ENCODE data around the gene SPON2.
A peak's percentile ranks its signal among the peaks of the same experiment; 100 is the strongest.

The SPON2 gene

DNA sequence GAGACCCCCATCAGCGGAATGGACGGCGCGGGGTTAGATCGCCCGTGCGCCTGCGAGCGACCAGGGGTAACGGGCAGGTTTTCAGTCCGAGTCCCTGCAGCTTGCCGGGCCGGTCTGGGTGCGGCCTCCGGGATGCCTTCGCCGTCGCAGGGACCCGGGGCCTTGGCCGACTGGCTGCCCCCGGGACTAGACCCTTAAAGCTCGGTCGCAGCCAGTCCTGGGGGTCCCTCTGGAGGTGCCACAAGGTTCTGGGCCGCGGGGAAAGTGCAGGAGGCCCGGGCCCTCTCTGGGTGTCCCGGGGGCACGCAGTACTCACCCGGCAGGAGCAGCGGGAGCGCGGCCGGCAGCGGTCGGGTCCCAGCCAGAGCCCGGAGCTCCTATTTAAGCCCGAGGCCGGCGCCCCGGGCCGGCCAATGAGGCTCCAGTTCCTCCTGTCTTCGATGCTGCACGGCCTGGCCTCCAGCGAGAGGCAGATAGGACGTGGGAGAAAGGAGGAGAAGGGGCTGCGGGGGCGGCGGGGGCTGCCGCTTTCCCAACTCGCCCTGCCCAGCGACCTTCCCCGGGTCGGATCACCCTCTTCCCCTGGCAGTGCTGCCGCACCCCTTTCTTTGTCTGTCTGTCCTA lies at the start of gene SPON2:
SPON2 (minus strand) TSS at position 356 of the 624 bp plus-strand sequence.
- peak; percentile 71 for DNase-seq (ENCODE audit: low spot score)

DNA sequence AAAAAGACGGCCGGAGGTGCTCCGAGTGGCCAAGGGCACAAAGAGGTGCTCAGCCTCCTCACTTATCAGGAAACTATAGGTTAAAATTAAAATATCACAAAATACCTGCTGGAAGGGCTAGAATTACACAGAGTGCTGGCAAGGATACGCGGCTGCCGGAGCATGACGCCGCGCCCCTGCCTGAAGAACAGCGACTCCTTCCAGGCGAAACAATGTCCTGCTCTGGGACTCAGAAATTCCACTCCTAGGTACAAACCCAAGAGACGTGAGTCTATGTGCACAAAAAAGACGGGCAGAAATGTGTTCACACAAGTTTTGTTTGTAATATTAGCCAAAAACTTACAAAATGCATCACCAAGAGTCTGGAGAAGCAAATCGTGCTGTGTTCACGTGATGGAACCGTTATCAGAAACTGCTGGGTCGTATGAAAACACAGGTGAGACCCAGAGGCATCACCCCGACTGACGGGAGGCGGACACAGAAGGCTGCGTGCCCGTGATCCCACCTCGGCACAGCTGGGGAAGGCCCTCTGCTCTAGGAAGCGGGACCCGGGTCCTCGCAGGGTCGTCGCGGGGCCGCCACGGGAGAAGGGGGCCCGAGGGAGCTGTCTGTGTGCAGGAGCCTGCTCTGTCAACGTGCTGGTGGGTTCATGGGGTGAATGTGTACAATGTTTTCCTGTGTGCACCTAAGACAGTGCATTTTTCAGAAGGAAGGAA lies 48.9 kb upstream of the SPON2 start:
- no peak for DNase-seq (ENCODE audit: low spot score)

DNA sequence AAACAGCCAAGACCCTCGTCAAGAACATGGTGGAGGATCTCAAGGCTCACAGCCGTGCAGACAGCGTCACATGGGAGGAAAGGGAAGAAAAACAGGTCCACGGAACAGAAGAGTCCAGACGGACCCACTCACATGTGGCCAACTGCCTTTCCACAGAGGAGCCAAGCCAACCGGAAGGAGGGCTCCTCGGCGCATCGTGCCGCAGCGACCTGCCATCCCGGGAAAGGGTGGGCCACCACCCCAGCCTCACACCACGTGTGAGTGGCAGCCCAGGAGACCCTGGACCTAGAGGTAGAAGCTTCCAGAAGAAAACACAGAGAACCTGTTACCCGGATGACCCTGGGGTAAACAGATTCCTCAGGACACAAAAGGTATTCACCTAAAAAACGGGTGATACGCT lies 48.2 kb upstream of the SPON2 start:
- DNase-seq (ENCODE audit: low spot score) = no peak

DNA sequence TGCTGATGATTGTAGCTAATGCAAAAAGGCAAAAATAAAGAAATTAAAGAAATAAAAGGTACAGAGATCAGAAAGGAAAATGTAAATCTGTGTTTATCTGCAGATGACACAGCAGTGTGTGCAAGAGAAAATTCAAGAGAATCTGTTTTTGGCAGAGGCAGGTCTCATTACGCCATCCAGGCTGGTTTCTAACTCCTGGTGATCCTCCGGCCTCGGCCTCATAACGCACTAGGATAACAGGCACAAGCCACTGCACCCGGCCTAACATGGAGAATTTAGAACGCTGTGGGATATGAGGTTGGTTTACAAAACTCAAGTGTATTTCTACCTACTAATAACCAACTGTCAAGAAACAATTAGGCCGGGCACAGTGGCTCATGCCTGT lies 47.2 kb upstream of the SPON2 start:
- DNase-seq (ENCODE audit: low spot score) = no peak

DNA sequence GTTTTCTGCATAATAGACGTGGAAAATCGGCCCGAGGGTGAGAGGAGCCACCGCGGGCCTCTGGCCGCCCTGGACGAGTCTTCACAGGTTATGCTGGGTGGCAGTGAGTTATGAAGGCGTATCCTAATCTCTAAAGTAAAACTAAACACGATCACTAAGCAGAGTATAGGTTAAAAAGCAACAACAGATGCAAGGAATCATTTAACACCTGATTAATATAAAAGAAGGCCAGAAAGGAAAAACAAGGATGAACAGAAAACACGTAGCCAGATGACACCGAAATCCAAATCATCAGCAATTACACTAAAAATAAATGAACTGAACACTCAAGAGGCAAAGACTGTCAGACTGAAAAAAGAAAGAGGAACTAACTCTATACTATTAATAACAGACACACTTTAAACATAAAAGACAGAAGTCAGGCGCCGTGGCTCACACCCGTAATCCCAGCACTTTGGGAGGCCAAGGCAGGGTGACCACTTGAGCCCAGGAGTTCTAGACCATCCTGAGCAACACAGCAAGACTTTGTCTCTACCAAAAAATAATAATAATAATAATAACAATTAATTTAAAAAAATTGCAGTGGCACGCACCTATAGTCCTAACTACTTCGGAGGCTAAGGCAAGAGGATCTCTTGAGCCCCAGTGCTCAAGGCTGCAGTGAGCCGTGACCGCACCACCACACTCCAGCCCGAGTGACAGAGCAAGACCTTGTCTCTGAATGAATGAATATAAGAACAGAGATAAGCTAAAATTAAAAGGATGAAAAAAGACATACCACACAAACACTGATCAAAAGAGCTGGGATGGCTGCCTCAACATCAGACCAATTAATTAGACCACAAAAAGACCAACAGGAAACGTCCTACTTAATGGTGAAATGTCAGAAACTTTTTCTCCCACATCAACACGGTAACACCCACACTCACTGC lies 46.5 kb upstream of the SPON2 start:
- no peak for DNase-seq (ENCODE audit: low spot score)

DNA sequence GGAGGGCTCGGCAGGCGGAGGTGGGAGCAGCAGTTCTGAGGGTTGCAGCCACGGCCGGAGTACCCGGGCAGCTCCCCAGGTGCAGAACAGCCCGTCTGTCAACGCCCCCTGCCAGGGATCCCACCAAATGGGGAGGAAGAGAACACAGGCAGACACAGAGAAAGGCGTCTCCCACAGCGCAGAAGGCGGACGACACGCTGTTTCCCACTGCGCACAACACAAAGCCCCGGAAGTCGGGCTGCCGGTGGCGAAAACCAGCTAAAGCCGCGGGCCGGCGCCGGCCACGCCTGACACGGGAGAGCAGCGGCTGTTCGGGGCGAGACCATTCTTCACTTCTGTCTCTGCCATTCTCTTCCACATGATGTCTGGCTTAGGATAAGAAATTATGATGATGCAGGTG lies 45.0 kb upstream of the SPON2 start:
- no peak for DNase-seq (ENCODE audit: low spot score)

DNA sequence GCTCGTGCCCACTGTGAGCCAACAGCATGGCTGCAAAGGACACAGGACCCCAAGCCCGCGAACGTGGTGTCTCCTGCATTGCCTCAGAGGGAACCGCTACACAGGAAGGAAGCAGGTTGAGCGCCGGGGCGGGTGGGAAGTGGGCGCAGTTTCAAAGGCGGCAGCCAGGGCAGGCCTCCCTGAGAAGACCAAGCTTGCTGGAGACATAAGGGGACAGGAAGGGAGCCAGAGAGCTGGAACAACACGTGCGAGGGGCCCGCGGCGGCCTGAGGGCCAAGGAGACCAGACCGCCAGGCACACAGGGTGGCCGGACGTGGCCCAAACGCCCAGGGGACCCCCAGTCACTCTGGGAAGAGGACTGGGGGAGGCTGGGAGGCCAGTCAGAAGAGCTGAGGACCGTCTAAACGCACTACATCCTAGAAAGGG lies 44.5 kb upstream of the SPON2 start:
- no peak for DNase-seq (ENCODE audit: low spot score)

DNA sequence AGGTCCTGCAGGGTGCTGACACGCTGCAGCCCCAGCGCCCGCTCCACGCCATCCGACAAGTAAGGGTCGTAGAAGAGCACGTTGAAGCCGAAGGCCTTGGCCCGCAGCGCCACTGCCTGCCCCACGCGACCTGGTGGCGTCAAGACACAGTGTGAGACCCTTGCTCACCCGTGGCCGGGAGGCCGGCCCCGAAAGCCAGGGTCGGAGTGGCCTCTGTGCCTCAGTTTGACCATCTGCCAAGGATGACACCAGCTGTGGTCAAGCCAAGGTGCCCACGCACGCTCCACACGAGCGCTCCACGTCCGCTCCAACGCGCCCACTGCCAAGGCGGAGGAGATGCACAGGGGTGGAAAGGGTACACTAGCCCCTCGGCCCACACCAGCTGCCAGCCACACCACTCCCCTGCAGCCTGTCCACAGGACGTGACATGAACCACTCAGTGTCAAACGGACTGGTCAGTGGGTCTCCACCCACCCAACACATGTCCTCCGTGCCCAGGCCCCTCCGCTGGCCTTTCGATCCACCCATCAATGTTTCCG lies 43.8 kb upstream of the SPON2 start:
- no peak for DNase-seq (ENCODE audit: low spot score)

DNA sequence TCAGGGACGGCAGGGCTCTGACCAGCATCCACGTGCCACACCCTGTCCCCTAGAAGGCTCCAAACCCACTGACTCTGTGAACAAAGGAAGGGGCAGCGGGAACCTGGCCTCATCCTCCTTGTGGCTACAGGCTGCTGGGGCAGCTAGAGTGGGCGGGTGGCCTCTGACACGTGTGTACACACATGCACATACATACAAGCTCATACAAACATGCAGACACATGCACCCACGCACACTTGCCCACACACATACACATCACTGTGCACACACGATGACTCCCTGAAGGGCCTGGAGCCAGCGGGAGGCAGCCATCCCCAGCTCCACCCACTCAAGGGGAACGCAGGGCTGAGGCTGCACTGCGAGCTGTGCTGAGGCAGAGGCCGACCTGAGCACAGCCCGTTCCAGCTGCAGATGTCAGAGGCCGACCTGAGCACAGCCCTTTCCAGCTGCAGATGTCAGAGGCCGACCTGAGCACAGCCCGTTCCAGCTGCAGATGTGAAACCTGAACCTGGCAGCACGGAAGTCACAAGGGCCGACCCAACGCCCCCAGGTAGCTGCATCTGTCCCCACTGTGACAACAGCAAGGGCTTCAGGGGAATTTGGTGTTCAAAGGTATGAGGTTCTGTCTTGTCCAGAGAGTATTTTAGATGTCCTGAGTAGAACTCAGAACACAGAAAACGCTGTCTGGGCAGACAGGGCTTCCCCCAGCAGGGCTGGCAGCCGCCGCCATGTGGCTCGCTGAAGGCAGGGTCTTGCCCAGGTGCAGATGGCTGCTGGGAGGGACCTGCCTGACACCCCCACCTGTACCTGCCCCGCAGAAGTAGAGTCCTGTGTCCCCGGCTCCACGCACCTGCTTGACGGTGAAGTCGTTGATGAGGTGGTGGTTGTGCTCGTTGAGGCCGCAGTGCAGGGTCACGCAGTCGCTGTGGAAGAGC lies 43.0 kb upstream of the SPON2 start:
- DNase-seq (ENCODE audit: low spot score) = no peak

DNA sequence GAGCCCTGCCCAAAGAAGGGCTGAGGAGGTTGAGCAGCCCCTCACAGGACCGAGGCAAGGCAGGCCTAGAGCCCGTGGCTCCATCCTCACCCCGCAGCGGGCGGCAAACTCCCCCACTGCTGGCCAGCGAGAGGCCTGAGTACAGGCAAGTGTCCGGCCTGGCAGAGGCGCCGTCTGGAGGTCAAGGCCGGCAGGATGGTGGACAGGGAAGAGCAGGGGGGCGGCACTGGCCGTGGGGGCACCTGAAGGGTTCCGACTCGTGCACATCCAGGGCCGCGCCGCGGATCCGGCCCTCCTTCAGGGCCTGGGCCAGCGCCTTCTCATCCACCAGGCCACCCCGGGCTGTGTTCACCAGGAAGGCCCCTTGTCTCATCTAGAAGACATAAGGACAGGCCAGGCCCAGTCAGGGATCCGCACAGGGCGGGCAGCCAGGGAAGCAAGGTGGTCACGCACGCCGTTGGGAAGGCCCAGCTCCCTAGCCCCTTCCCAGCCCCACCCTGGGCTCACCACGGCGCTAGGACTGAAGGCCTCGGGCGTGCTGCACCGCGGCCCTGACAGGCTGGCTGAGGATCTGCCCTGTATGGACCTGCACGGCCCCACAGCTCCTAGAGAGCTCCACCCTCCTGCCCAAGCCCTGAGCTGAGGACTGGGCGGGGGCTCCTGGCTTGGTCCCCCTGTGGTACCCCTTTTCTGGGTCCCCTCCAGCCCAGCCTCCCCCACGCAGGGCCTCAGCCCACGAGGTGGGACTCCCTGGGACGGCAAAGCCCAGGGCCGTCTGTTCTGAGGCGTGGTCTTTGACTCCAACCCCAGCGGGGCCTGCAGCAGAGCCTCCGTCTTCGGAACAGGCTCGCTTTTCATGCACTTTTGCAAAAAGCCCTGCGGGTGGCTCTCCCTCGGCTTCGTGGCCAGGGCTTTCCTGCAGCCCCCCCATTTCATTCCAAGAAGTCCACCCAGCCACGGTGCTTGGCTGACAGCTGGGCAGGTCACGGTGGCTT lies 42.0 kb upstream of the SPON2 start:
- DNase-seq (ENCODE audit: low spot score) = no peak

DNA sequence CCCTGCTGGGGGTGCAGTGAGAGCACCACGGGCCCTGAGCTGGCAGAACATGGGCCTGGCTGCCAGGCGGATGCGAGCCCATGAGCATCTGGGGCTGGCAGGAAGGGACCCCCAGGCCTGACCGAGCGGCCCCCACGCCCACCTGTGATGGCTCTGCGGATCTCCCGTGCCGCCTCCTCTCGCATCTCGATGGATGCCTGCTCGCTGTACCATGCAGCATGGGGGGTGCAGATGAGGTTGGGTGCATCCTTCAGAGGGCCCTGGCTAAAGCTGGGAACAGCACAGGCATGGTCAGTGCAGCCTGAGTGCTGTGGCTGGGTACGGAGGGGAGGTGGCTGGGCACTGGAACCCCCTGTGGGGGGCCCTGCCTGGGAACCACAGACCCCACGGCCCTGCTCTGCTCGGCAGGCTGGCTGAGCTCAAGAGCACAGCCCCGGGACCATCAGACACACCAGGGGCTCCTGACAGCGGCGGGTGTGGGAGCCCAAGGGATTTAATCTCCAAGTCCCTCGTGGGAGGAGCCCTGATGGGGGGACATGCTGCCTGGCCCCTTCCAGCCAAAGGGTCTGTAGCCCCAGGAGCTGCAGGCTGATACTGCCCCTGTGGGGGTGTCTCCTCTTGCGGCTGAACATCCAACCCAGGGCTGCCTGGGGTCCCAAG lies 41.1 kb upstream of the SPON2 start:
- no peak for DNase-seq (ENCODE audit: low spot score)

DNA sequence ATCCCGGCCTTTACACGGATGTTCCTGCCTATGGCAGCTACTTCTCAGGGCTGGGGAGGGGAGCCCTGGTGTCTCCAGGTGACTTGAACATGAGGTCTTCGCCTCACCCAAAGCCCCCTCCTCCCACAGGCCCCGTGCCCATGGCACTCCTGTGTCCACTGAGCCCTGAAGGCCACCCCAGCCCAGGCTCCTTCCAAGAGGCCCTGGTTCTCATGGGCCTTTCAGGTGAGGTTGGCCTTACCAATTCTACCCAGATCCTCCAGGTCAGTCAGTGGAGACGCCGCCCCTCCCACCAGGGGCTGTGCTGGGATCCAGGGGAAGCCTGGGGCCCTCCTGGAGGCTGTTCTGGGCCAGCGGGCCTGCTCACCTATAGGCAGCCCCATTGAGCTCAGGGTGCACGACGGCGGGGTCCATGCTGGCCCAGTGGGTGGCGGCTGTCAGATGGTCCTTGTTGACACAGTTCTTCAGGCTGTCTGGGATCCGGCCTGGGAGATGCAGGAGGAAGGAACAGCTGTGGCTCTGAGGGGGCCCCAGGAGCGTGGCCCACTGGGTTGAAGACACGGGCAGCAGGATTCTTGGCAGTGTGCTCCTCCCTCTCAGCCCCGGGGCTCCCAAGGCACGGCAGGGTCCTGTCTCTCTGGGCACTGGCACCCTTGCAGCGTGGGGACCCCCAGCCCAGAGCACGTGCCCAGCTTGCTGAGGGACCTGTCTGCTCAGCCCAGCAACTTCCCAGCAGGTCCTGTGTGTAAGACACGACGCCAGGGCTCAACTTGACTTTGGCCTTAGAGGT lies 40.4 kb upstream of the SPON2 start:
- DNase-seq (ENCODE audit: low spot score) = no peak

DNA sequence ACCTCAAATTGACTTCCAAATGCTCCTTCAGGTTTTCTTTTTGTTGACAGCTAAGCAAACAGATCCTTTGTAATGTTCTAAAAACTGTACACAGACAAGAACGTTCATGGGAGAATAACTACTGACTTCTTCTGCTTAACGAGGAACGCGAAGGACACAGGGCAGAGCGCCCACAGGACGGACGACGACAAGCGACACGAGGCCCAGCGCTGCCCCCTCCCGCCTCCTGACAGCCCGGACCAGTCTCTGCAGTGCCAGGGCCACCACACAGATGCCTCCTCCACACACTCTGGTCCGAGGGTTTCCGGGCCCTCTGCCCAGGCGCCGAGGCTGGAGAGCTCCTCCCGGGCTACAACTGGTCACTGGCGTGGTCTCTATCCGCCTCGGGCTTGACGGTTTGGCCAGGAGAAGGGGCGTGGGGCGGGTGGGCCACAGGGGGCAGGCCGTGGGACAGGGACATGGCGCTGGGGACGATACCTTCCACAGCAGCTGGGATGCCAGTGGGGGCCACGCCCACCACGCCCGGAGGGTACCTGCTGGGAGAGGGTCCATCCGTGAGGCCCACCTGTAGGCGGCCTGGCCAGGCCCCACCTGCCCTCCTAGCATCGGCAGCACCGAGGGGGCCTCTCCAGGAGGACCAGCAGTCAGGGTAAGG lies 39.6 kb upstream of the SPON2 start:
- no peak for DNase-seq (ENCODE audit: low spot score)

DNA sequence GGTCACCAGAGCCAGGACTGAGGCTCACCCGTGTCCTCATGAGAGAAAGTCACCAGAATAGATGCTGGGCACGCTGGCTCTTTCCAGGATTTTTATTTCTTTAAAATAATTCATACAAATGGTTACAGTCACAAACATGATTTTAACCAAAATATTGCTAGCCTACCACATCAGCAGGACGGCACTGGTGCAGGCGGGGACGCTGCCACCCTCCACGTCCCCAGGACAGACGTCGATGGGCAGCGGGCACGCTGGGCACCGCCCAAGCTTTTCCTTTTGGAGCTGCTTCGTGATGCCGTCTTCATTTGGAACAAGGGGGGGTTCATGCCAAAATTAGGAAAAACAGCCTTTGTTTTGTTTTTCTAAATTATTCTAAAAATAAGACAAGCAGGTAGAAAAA lies 39.0 kb upstream of the SPON2 start:
- DNase-seq (ENCODE audit: low spot score) = no peak

DNA sequence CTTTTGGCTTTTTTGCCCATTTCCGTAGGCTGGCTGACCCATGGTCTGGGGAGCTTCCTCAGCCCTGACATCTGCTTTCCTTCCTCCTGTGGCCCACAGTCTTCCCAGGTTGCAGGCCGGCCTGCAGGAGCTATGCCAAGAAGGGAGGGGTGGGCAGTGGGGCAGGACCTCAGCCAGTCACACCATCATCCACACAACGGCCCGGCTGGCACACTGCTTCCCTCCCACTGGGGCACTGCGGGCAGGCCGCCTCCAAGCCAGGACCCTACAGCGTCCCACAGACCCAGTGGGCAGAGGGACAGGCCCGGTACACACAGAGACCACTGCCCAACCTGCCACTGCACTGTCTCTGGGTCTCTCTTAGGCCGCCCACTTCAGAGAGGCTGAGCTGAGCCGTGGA lies 38.6 kb upstream of the SPON2 start:
- DNase-seq (ENCODE audit: low spot score) = no peak

DNA sequence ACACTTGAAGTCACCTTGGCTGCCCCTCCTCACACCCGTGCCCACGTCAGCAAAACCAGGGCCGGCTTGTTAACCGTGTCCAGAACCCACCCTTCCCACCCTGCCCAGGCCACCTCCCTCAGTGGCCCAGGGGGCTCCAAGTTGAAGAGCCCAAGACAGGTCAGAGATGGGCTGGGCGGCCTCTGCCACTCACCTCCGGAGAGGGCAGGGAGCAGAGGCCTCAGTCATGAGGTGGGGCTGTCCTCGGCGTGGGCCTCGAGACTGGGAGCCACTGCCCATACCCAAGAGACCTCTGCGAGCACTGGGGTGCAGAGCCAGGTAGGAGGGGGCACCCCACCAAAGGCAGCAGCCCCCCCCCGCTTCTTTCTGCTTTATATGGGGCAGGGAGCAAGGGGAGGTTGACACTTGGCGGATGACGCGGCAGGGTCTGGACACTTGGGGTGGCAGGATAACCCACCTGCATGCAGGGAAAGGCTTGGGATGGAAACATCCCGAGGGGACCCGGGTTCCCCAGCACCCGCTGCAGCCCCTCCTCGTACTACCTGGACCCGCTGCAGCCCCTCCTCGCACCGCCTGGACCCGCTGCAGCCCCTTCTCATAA lies 38.0 kb upstream of the SPON2 start:
- DNase-seq (ENCODE audit: low spot score) = no peak

DNA sequence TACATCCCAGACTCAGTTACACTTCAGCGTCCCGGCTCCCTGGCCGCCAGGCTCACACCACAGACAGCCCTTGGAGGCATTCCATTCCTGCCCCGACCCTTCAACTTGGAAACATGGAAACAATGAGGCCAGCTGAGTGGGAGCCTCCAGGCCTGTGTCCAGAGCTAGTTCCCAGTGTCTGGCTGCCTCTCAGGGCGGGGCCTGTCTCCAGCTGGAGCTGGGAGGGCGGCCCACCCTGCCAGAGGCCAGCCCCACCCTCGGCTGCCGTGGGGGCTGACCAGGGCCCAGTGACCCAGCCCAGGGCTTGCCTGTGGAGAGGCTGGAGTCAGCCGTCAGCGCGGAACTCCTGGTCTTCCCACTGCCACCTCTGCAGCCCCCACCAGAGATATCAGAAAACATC lies 37.4 kb upstream of the SPON2 start:
- no peak for DNase-seq (ENCODE audit: low spot score)
